Activated B cell treated with CpG ODN at 0.5 μM for 24 hours (primary cell): ENCODE results near the gene JAZF1. TPM values are rescaled to one million over a fixed set of nuclear protein-coding genes. Genes with fewer than 3 reads are reported as not detected.

Experiments
- ATAC-seq: fragments of 200-7000 bp; cut with Tn5 transposase; one replicate; pipeline ENCODE4 v1.10.0; 2021; ENCODE audit warnings: low read depth, mild to moderate bottlenecking, moderate library complexity
- CTCF ChIA-PET: fragments of 350-600 bp; sonication (Branson Sonifier 250); formaldehyde crosslinking; loops from one replicate; lab custom pipeline; 2021; ENCODE audit warnings: antibody characterized with exemption; lab: Charles Lee
- POLR2A ChIA-PET: fragments of 350-600 bp; sonication (Branson Sonifier 250); formaldehyde crosslinking; loops from one replicate; lab custom pipeline; 2021; ENCODE audit warnings: antibody characterized with exemption; lab: Charles Lee
- DNase-seq: peaks from one replicate; pipeline ENCODE4 v3.0.0; 2022
- H3K27ac Mint-ChIP-seq: one replicate; pipeline ENCODE4 v1.8.0; 2020; ENCODE audit warnings: mixed read lengths
- H3K27me3 Mint-ChIP-seq: one replicate; pipeline ENCODE4 v1.8.0; 2021; ENCODE audit warnings: mixed read lengths
- H3K36me3 Mint-ChIP-seq: one replicate; pipeline ENCODE4 v1.8.0; 2021; ENCODE audit warnings: low read depth, mixed read lengths
- H3K4me1 Mint-ChIP-seq: one replicate; pipeline ENCODE4 v1.8.0; 2021; ENCODE audit warnings: mixed read lengths
- H3K4me3 Mint-ChIP-seq: one replicate; pipeline ENCODE4 v1.8.0; 2020; ENCODE audit warnings: mild to moderate bottlenecking, mixed read lengths
- H3K9me3 Mint-ChIP-seq: one replicate; pipeline ENCODE4 v1.8.0; 2020; ENCODE audit warnings: mixed read lengths
- CTCF ChIP-seq: fragments of 200-600 bp; IDR thresholded peaks from one replicate; pipeline ENCODE4 v1.8.0; 2022; ENCODE audit warnings: antibody characterized with exemption, mild to moderate bottlenecking
- intact Hi-C: fragments of 100-400 bp; cut with micrococcal nuclease; formaldehyde crosslinking; loops from one replicate; pipeline ENCODE4 v1.15.1; 2024
- total RNA-seq: library from RNA; stranded (reverse); gene quantifications from 2 replicates; pipeline ENCODE4 v1.2.3, GENCODE V29; 2022

Gene JAZF1
- total RNA-seq, 1 donor from 2014 or later, result 54.8 TPM

- H3K4me3 Mint-ChIP-seq, result no peak overlapping the region
- H3K27ac Mint-ChIP-seq, result no peak overlapping the region
- H3K4me1 Mint-ChIP-seq, result no peaks in the 10 kb centered on the region
- CTCF ChIA-PET, result no interaction called here
- ATAC-seq, result no peak
- H3K27me3 Mint-ChIP-seq, result no peaks in the 10 kb centered on the region
- POLR2A ChIA-PET, result no interaction called here
- no peaks in the 10 kb centered on the region for H3K9me3 Mint-ChIP-seq
- DNase-seq, result no peak
- peaks cover 66% of the 10 kb centered on the region for H3K36me3 Mint-ChIP-seq
- TF ChIP-seq CTCF, result no peak
- intact Hi-C loops, result no loop called here
These were observed 337.7 kb downstream of the JAZF1 start for GRCh38 chr7:27842851-27843250.

- POLR2A ChIA-PET, result no interaction called here
- Mint-ChIP-seq H3K36me3 (peaks cover 69% of the 10 kb centered on the region), H3K27ac (no peak overlapping the region), H3K9me3 (no peaks in the 10 kb centered on the region), H3K4me1 (no peaks in the 10 kb centered on the region), H3K27me3 (no peaks in the 10 kb centered on the region), H3K4me3 (no peak overlapping the region)
- intact Hi-C loops, result no loop called here
- DNase-seq, result no peak
- CTCF ChIA-PET, result no interaction called here
- no peak for TF ChIP-seq CTCF
- no peak for ATAC-seq
These were observed 338.4 kb downstream of the JAZF1 start for GRCh38 chr7:27842094-27842692.

GRCh38 chr7:27840760-27841364 lies 339.7 kb downstream of the JAZF1 start:
- no peaks in the 10 kb centered on the region for H3K9me3 Mint-ChIP-seq
- H3K4me3 Mint-ChIP-seq, result no peak overlapping the region
- no peak for ATAC-seq
- no peak for DNase-seq
- no peaks in the 10 kb centered on the region for H3K27me3 Mint-ChIP-seq
- H3K27ac Mint-ChIP-seq, result no peak overlapping the region
- ChIA-PET POLR2A (no interaction called here), CTCF (no interaction called here)
- peaks cover 73% of the 10 kb centered on the region for H3K36me3 Mint-ChIP-seq
- intact Hi-C loops, result no loop called here
- no peaks in the 10 kb centered on the region for H3K4me1 Mint-ChIP-seq
- no peak for TF ChIP-seq CTCF

GRCh38 chr7:27840313-27840712 lies 340.3 kb downstream of the JAZF1 start:
- no peak overlapping the region for H3K4me3 Mint-ChIP-seq

More at GRCh38 chr7:27840313-27840712, 340.3 kb downstream of the JAZF1 start:
- CTCF ChIA-PET, result interaction anchor here (1.1 kb wide), 1 partner anchor 644 kb away, joined by 3 read pairs; no protein-coding TSS in a partner anchor
- ATAC-seq (no peak), DNase-seq (no peak)
- intact Hi-C loops, result no loop called here
- Mint-ChIP-seq H3K4me1 (no peaks in the 10 kb centered on the region), H3K9me3 (no peaks in the 10 kb centered on the region), H3K36me3 (peaks cover 73% of the 10 kb centered on the region), H3K27ac (no peak overlapping the region), H3K27me3 (no peaks in the 10 kb centered on the region)
- no peak for TF ChIP-seq CTCF
- POLR2A ChIA-PET, result no interaction called here
